Caki2 (cell line): ENCODE results near the gene RAB6B. TPM values are rescaled to one million over a fixed set of nuclear protein-coding genes. Genes with fewer than 3 reads are reported as not detected.
"Not testable (repeated sequence)": the region's sequence is repeated elsewhere in the genome, so short reads cannot be mapped to it uniquely, and the experiment has no call there.

Experiments used
- DNase-seq: peaks from one replicate; pipeline ENCODE4 v3.0.0-alpha.2; 2015; ENCODE audit warnings: low read depth
- in situ Hi-C: cut with HindIII; loops from 2 replicates; pipeline ENCODE4 v1.10.0; 2016; ENCODE audit warnings: low sequenced_read_pairs, low pct_unique_long_range_greater_than_20kb, mixed read lengths
- total RNA-seq: library from RNA; depleted of rRNA; stranded (reverse); fragments of >200 nt; shearing (Covaris generic); gene quantifications from 2 replicates; pipeline ENCODE4 v1.2.3, GENCODE V29; 2014; ENCODE audit warnings: low replicate concordance

RAB6B gene
- total RNA-seq, 1 experiment from 2014 or later: 0.07 TPM

GRCh38 chr3:133805702-133806475 lies 89.8 kb downstream of the RAB6B start, which contains the start of gene SRPRB:
TSS of gene SRPRB (plus strand) at chr3:133805815. CDS start at chr3:133805849, 34 bp downstream.
- peak; percentile 83 for DNase-seq
- in situ Hi-C loops: no loop called here

- DNase-seq: no peak
- in situ Hi-C loops: no loop called here
These were observed 90.3 kb downstream of the RAB6B start for GRCh38 chr3:133805384-133805701.

DNA sequence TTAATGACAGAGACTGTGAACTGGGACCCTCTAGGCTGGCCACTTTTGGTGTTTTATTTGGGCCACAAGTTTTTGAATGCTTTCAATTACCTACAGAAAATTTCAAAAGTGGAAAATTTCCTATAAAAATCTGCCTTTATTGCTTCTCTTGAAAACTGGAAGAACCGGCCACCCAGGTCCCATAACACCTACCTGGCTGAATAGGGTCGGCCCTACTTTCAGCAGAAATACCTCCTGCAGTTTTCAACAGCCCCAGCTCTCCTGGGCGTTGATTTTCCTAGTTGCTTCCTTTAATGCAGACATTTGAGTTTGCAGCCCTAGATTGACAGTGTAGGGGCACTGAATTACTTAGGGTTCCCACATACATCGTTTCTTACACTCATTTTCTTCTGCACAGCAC lies 90.8 kb downstream of the RAB6B start:
- DNase-seq: no peak
- in situ Hi-C loops: no loop called here

- no peak for DNase-seq
- in situ Hi-C loops: no loop called here
These were observed 92.2 kb downstream of the RAB6B start for GRCh38 chr3:133803469-133803868.

DNA sequence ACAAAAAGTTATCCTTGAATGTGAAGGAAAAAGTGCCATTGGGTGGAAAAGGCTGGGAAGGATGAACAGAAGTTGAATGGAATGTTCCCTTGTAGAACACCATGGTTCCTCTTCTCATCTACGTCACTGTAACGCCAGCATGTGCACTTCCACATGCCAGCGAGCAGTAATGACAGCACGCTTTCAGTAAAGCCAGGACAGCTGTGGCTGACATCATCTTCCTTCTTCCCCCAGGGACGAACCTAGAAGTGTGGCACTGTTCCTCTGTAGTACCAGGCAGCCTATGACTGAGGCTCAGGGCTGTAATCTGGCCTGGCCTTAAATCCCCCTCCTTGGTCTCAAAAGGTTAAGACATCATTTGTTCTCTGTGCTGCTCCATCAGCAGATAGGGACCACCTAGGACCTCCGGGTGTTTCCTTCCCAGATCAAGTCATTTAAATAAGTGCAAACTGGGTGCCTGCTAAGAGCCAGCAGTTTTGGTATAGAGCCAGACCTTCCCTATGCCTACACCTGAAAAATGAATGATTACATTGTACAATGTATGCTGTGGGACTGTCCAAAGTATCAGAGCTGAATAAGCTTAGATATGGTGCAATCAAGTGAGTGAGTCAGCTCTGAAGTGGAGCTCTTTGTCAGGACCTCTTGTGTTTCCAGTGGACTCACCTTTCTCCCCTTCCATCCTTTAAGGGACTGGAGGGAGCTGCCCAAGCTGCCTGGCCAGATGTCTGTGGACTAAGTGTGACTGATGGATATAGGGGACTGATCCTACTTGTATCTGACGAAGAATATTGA lies 95.7 kb downstream of the RAB6B start:
- in situ Hi-C loops: no loop called here
- DNase-seq: no peak

DNA sequence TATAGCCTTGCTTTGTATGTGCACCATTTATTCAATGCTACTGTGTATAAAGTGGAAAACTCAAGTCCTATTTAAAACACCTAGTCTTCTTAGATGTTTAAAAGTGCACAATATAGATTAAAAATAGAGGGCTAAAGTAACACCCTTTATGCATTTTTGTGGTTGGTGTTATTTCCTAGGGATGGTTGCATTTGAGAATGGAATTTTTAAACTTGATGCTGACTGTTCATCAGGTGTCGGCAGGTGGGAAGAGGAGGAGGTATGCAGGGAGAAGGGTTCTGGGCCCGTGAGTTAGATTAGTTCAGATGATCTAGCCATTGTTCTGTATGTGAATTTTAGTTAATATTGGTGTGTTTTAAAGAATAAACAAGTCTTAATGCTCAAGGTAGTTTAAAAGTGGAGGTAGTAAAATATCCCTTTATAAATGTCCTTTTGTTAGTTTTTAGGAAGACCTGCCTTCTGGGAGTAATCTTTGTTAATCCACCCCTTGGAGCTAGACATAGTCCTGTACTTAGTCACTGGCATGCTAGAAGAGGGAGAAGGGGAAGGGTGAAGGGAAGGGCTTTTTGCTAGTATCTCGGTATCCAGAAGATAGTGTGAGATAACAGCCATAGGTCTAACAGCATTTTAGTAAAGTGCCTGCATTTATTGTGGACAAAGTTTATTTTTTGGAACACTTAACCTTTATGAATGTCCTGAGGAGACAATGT lies 98.1 kb downstream of the RAB6B start:
- DNase-seq: no peak
- in situ Hi-C loops: no loop called here

- in situ Hi-C loops: no loop called here
- DNase-seq: peak; percentile 19
These were observed 103.4 kb downstream of the RAB6B start for GRCh38 chr3:133792171-133792763.

DNA sequence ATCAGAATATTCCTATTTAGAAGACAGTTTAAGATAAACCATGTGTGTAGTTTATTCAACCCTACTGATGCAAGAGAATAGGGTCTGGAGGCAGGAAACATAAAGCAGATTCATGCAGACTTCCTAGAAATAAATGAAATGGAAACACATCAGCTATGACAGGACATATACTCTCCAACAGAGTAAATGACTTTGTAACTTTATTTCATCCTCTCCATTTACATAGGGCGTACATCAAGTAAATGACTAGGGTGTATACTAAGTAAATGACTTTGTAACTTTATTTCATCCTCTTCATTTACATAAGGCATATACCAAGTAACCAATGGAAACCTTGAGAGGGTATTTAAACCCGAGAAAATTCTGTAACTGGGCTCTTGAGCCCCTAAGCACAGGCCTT lies 107.7 kb downstream of the RAB6B start:
- DNase-seq: no peak
- in situ Hi-C loops: no loop called here

GRCh38 chr3:133783762-133784161 lies 111.9 kb downstream of the RAB6B start:
- in situ Hi-C loops: no loop called here
- DNase-seq: no peak

GRCh38 chr3:133782454-133782853 lies 113.2 kb downstream of the RAB6B start:
- no peak for DNase-seq
- in situ Hi-C loops: no loop called here

GRCh38 chr3:133781570-133781969 lies 114.1 kb downstream of the RAB6B start:
- in situ Hi-C loops: no loop called here
- DNase-seq: no peak

DNA sequence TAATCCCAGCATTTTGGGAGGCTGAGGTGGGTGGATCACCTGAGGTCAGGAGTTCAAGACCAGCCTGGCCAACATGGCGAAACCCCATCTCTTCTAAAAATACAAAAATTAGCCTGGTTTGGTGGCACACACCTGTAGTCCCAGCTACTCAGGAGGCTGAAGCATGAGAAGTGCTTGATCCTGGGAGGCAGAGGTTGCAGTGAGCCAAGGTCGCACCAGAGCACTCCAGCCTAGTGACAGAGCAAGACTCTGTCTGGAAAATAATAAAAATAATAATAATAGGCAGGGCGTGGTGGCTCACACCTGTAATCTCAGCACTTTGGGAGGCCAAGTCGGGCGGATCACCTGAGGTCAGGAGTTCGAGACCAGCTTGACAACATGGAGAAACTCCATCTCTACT lies 114.9 kb downstream of the RAB6B start:
- in situ Hi-C loops, DNase-seq: not testable (repeated sequence)

- in situ Hi-C loops: no loop called here
- no peak for DNase-seq
These were observed 116.0 kb downstream of the RAB6B start for GRCh38 chr3:133779626-133780203.

DNA sequence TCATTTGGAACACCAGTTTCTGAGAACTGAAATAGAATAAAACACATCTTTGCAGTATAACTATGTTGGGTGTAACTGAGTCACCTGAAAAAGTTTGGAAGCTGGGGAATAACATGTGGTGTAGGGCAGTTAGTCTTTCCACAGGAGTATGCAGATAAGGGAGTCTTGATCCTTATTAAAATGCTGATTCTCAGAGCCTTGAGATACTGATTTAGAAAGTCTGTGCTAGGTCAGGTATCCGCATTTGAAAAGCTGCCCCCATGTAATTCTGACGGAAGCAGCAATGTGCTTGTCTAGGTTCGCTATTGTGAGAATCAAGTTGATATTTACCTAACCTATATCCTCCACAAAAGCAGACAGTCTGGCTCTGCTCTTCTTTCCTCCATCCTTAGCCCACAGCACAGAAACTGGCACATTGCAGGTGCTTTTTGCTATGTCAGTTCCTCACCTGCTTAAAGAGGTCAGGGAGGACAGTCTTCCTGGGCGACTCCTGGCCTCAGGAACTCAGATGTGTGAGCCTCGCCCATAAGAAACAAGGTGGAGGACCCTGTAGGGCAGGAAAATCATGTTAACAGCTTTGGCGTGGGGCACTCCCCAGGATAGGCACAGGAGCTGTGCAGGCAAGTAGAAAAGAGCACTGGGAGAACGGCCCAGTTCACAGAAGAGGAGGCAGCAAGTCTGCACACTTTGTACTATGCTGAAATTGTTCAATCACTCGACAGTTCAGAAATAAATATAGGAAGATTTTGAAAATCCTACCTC lies 117.7 kb downstream of the RAB6B start:
- no peak for DNase-seq
- in situ Hi-C loops: no loop called here

DNA sequence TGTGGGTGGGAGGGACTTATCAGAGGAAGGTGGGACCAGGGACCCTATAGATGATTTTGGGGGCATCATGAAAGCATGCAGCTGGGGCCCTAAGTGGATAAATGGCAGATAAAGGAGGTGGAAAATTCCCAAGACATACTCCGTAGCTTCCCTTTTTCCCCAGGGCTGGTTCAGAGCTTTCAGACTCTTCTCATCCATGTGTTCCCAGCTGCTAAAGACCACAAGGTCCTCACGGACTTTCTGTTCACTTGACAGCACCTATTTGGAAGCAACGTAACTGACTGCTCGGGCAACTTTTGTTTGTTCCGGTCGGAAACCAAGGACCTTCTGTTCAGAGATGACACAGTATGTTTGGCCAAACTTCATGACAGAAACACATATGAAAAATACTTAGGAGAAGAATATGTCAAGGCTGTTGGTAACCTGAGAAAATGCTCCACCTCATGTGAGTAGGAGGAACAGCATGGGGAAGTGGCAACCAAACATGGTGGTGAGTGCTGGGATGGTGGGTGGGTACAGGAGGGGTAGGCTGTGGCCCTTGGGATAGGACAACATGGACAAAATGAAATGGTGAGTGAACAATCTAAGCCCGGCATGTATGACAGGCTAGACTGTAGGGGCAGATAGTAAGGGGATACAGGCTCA lies 118.8 kb downstream of the RAB6B start:
- no peak for DNase-seq
- in situ Hi-C loops: no loop called here

GRCh38 chr3:133775835-133776234 lies 119.8 kb downstream of the RAB6B start:
- in situ Hi-C loops: no loop called here
- DNase-seq: no peak

- in situ Hi-C loops: no loop called here
These were observed 120.4 kb downstream of the RAB6B start for GRCh38 chr3:133775309-133775708.

More at GRCh38 chr3:133775309-133775708, 120.4 kb downstream of the RAB6B start:
- no peak for DNase-seq
